ENCODE results near the gene TWNK. TPM values are rescaled to one million over a fixed set of nuclear protein-coding genes. Genes with fewer than 3 reads are reported as not detected.

The TWNK gene
- total and polyA plus RNA-seq, 2 donors from 2014 or later, result 3.8 to 8.9 TPM

DNA sequence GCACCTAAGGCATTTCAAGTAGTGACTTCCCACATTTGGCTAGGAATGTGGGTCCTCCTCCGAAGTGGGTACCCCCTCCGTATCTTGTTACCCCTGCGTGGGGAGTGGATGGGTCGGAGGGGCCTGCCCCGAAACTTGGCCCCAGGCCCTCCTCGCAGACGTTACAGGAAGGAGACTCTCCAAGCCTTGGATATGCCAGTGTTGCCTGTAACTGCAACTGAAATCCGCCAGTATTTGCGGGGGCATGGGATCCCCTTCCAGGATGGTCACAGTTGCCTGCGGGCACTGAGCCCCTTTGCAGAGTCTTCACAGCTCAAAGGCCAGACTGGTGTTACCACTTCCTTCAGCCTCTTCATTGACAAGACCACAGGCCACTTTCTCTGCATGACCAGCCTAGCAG lies 823 bp downstream of the TWNK start:
- H3K9me3 ChIP-seq (ENCODE audit: control insufficient read depth in 2 of 3, insufficient read depth in 1 of 3, low read length in 3 of 3), result no peaks in the 10 kb centered on the region
- H3K4me3 ChIP-seq (ENCODE audit: low read length in 3 of 3), result peak overlapping the region; percentile 61 to 95 (median 94)
- intact Hi-C loops (cut with DNase I), result no loop called here
- DNase-seq (peak in 1 of 5 donors; percentile 52), FAIRE-seq (no peak)
- H3K27ac ChIP-seq (ENCODE audit: low read depth in 2 of 2, low read length in 2 of 2), result no peak overlapping the region
- H3K4me1 ChIP-seq (ENCODE audit: control insufficient read depth in 2 of 3, insufficient read depth in 2 of 3, low read depth in 1 of 3, low read length in 3 of 3), result peaks cover 4 to 21% (median 20%) of the 10 kb centered on the region in 3 donors
- peak overlapping the region in 1 of 3 donors; percentile 80 for H3K9ac ChIP-seq (ENCODE audit: low read length in 3 of 3)
- TF ChIP-seq, protein P1, sequence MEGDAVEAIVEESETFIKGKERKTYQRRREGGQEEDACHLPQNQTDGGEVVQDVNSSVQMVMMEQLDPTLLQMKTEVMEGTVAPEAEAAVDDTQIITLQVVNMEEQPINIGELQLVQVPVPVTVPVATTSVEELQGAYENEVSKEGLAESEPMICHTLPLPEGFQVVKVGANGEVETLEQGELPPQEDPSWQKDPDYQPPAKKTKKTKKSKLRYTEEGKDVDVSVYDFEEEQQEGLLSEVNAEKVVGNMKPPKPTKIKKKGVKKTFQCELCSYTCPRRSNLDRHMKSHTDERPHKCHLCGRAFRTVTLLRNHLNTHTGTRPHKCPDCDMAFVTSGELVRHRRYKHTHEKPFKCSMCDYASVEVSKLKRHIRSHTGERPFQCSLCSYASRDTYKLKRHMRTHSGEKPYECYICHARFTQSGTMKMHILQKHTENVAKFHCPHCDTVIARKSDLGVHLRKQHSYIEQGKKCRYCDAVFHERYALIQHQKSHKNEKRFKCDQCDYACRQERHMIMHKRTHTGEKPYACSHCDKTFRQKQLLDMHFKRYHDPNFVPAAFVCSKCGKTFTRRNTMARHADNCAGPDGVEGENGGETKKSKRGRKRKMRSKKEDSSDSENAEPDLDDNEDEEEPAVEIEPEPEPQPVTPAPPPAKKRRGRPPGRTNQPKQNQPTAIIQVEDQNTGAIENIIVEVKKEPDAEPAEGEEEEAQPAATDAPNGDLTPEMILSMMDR (IDR thresholded peaks at IDR 0.05; ENCODE audit: borderline replicate concordance, extremely low read depth, insufficient read depth), result no peak
- no peaks in the 10 kb centered on the region for H3K27me3 ChIP-seq (ENCODE audit: control insufficient read depth, insufficient read depth, low read length)
- peaks cover 5 to 18% (median 8%) of the 10 kb centered on the region in 3 donors for H3K36me3 ChIP-seq (ENCODE audit: control insufficient read depth in 2 of 3, insufficient read depth in 3 of 3, low read length in 3 of 3)

DNA sequence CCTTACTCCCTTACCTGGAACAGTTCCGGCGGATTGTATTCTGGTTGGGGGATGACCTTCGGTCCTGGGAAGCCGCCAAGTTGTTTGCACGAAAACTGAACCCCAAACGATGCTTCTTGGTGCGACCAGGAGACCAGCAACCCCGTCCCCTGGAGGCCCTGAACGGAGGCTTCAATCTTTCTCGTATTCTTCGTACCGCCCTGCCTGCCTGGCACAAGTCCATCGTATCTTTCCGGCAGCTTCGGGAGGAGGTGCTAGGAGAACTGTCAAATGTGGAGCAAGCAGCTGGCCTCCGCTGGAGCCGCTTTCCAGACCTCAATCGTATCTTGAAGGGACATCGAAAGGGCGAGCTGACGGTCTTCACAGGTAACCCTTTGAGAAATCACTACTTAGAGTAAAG lies 1.7 kb downstream of the TWNK start:
- Histone ChIP-seq H3K36me3 (ENCODE audit: control insufficient read depth in 2 of 3, insufficient read depth in 3 of 3, low read length in 3 of 3) (peaks cover 5 to 18% (median 10%) of the 10 kb centered on the region in 3 donors), H3K4me1 (ENCODE audit: control insufficient read depth in 2 of 3, insufficient read depth in 2 of 3, low read depth in 1 of 3, low read length in 3 of 3) (peaks cover 4 to 21% (median 20%) of the 10 kb centered on the region in 3 donors), H3K9me3 (ENCODE audit: control insufficient read depth in 2 of 3, insufficient read depth in 1 of 3, low read length in 3 of 3) (no peaks in the 10 kb centered on the region), H3K4me3 (ENCODE audit: low read length in 3 of 3) (no peak overlapping the region), H3K27ac (ENCODE audit: low read depth in 2 of 2, low read length in 2 of 2) (no peak overlapping the region), H3K9ac (ENCODE audit: low read length in 3 of 3) (no peak overlapping the region), H3K27me3 (ENCODE audit: control insufficient read depth, insufficient read depth, low read length) (no peaks in the 10 kb centered on the region)
- peak in 1 of 5 donors; percentile 52 for DNase-seq
- TF ChIP-seq, protein P1 (IDR thresholded peaks at IDR 0.05; ENCODE audit: borderline replicate concordance, extremely low read depth, insufficient read depth), result no peak
- FAIRE-seq, result no peak
- intact Hi-C loops (cut with DNase I), result no loop called here

DNA sequence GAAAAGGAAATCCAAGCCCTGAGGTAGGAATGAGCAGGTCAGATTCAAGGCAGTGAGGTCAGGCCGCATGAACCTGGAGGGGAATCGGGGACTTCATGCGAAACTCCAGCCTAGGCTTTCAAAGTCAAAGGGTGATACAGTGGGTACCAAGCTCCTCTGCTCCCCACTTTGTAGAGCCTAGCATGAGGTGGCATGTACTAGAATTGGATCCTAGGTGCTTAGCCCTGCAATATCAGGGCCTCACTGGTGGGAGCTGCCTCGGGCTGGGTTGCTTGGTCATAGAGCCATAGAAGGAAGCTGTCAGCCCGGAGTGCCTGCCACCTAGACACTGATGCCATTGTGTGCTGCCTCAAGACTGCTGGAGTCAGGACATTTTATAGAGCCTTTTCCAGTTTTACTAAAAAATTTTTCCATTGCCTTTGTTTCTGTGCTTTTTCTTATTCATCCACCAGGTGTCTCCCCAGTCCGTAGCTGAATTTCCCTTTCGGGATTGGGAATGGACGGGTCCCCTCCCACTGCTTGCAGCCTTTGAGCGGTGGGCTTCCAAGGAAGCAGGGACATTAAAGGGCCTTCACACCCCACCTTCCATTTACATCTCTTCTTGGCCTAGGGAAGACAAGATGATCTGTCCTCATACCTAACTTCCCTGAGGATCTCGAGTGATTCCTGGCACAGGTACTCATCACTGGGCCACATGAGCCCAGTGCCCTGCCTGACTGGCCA lies 6.8 kb downstream of the TWNK start:
- Histone ChIP-seq H3K36me3 (ENCODE audit: control insufficient read depth in 2 of 3, insufficient read depth in 3 of 3, low read length in 3 of 3) (peaks cover 5 to 12% (median 11%) of the 10 kb centered on the region in 3 donors), H3K4me3 (ENCODE audit: low read length in 3 of 3) (no peak overlapping the region), H3K27ac (ENCODE audit: low read depth in 2 of 2, low read length in 2 of 2) (no peak overlapping the region), H3K27me3 (ENCODE audit: control insufficient read depth, insufficient read depth, low read length) (no peaks in the 10 kb centered on the region), H3K9me3 (ENCODE audit: control insufficient read depth in 2 of 3, insufficient read depth in 1 of 3, low read length in 3 of 3) (no peaks in the 10 kb centered on the region), H3K4me1 (ENCODE audit: control insufficient read depth in 2 of 3, insufficient read depth in 2 of 3, low read depth in 1 of 3, low read length in 3 of 3) (peaks cover 0 to 12% (median 4%) of the 10 kb centered on the region in 3 donors), H3K9ac (ENCODE audit: low read length in 3 of 3) (no peak overlapping the region)
- TF ChIP-seq, protein P1 (IDR thresholded peaks at IDR 0.05; ENCODE audit: borderline replicate concordance, extremely low read depth, insufficient read depth), result peak; percentile 76
- FAIRE-seq (no peak), DNase-seq (peak in 3 of 5 donors; percentile 36 to 81 (median 67))
- intact Hi-C loops (cut with DNase I), result no loop called here
